Urinary bladder (tissue), 4 donors: Measurements from ENCODE around the gene BIK. TPM values are rescaled to one million over a fixed set of nuclear protein-coding genes. Genes with fewer than 3 reads are reported as not detected.
A peak's percentile ranks its signal among the peaks of the same experiment; 100 is the strongest.
"Not testable (repeated sequence)": the region's sequence is repeated elsewhere in the genome, so short reads cannot be mapped to it uniquely, and the experiment has no call there.

Source experiments
- DNase-seq: peaks from one replicate; pipeline ENCODE4 v3.0.0-alpha.2; 2015; ENCODE audit errors: extremely low spot score
- H3K27ac ChIP-seq: one replicate; pipeline ENCODE4 v1.5.1; 2013; ENCODE audit warnings: low read depth, mild to moderate bottlenecking, moderate library complexity
- H3K36me3 ChIP-seq: one replicate; pipeline ENCODE4 v1.6.1; 2013; ENCODE audit warnings: mild to moderate bottlenecking, moderate library complexity; ENCODE audit not compliant: insufficient read depth
- H3K4me1 ChIP-seq: one replicate; pipeline ENCODE4 v1.6.1; 2013; ENCODE audit warnings: mild to moderate bottlenecking, moderate library complexity; ENCODE audit not compliant: insufficient read depth
- H3K4me3 ChIP-seq: one replicate; pipeline ENCODE4 v1.5.1; 2013; ENCODE audit warnings: low read depth, low read length
- WGBS: extraction: QIAGEN DNeasy Blood & Tissue Kit; methylation state at CpG from one replicate; pipeline ENCODE4 v1.1.7; 2013; 5-methylcytosine and 5-hydroxymethylcytosine counted together
- polyA plus RNA-seq: library from polyadenylated mRNA; stranded (reverse); fragments of 200-250 nt; gene quantifications from one replicate; pipeline ENCODE4 v1.2.3, GENCODE V29; 2013
- total RNA-seq: library from RNA; depleted of rRNA; stranded (reverse); fragments of >200 nt; gene quantifications from one replicate; pipeline ENCODE4 v1.2.3, GENCODE V29; 2014
- donor health status: healthy with polysubstance abuse.
- donor health status: healthy.

The BIK gene
- total and polyA plus RNA-seq, 2 donors = 0.79 to 2.5 TPM

- WGBS = 97% methylated on average over 4 of the region's 4 CpGs
- no peak for DNase-seq
- Histone ChIP-seq H3K36me3 (no peaks in the 10 kb centered on the region), H3K4me3 (no peak overlapping the region), H3K4me1 (no peaks in the 10 kb centered on the region), H3K27ac (no peak overlapping the region)
Measured at GRCh38 chr22:43134553-43134952, 24.0 kb downstream of the BIK start.

DNA sequence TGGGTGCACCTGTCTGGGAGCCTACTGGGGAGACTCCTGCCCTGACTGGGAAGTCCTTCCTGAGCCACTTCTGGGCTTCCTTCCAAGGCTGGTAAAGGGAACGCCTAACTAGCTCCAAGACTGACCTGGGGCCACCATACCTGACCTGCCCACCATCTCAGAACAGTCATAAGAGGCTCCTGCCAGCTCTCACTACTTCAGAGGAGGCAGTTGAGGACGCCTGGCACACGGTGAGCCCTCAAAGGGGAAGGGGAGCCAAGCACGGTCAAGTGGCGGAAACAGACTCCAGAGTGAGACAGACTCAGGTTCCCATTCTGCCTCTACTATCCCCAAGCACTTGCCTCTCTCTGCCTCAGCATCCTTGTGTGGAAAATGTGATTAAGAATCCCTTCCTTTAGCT lies 25.0 kb downstream of the BIK start:
- 90% methylated on average over 5 of the region's 5 CpGs for WGBS
- H3K36me3 ChIP-seq = no peaks in the 10 kb centered on the region
- no peak for DNase-seq
- no peak overlapping the region for H3K27ac ChIP-seq
- no peaks in the 10 kb centered on the region for H3K4me1 ChIP-seq
- no peak overlapping the region for H3K4me3 ChIP-seq

GRCh38 chr22:43136255-43136654 lies 25.7 kb downstream of the BIK start:
- H3K27ac ChIP-seq = no peak overlapping the region
- no peaks in the 10 kb centered on the region for H3K4me1 ChIP-seq
- H3K36me3 ChIP-seq = no peaks in the 10 kb centered on the region
- no peak for DNase-seq
- no peak overlapping the region for H3K4me3 ChIP-seq
- 44% methylated on average over 9 of the region's 9 CpGs for WGBS

GRCh38 chr22:43136801-43137200 lies 26.3 kb downstream of the BIK start:
- H3K27ac ChIP-seq = no peak overlapping the region
- no peaks in the 10 kb centered on the region for H3K36me3 ChIP-seq

GRCh38 chr22:43142880-43143562 lies 32.5 kb downstream of the BIK start, which contains the start of gene MCAT:
TSS of gene MCAT (minus strand) at chr22:43143398. CDS start at chr22:43143348, 50 bp downstream.
- WGBS = under 1% methylated on average over 83 of the region's 83 CpGs
- H3K36me3 ChIP-seq = no peaks in the 10 kb centered on the region
- peak within 1 kb of the TSS; percentile 95 for H3K4me3 ChIP-seq
- DNase-seq = peak; percentile 58
- H3K4me1 ChIP-seq = no peaks in the 10 kb centered on the region
- no peak within 1 kb of the TSS for H3K27ac ChIP-seq

More at GRCh38 chr22:43136801-43137200, 26.3 kb downstream of the BIK start:
- no peak for DNase-seq
- 76% methylated on average over 10 of the region's 10 CpGs for WGBS
- H3K4me3 ChIP-seq = no peak overlapping the region
- no peaks in the 10 kb centered on the region for H3K4me1 ChIP-seq

DNA sequence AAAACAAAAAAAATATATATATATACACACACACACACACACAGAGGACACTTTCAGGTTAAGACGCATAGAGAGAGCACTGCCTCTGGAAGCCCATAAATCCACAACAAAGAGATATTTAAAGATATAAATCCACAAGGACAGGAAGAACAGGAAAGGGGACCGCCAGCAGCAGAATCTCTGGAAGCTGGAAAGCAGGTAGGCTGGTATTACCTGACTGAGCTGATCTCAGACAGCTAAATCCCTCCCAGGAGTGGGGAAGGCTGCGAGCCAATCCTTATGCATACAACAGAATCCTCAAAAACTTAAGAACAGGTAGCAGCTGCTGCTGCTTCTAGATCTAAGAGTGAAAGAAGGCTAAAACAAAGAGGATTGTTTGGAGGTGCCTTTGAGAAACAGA lies 34.4 kb downstream of the BIK start:
- 71% methylated on average over 3 of the region's 3 CpGs for WGBS
- Histone ChIP-seq H3K36me3 (no peaks in the 10 kb centered on the region), H3K4me3 (no peak overlapping the region), H3K27ac (no peak overlapping the region), H3K4me1 (no peaks in the 10 kb centered on the region)
- DNase-seq = no peak

- WGBS = 91% methylated on average over 8 of the region's 8 CpGs
- not testable (repeated sequence) for DNase-seq
Measured at GRCh38 chr22:43145371-43145770, 34.8 kb downstream of the BIK start.

DNA sequence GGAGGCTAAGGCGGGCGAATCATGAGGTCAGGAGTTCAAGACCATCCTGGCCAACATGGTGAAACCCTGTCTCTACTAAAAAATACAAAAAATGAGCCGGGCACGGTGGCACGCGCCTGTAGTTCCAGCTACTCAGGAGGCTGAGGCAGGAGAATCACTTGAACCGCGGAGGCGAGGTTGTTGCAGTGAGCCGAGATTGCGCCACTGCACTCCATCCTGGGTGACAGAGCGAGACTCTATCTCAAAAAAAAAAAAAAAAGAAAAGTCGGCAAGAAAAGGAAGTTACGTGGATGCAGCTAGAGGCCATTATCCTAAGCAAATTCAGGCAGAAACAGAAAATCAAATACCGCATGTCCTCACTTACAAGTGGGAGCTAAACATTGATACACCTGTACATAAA lies 35.8 kb downstream of the BIK start:
- not testable (repeated sequence) for H3K36me3 ChIP-seq, H3K4me3 ChIP-seq, H3K27ac ChIP-seq, H3K4me1 ChIP-seq, DNase-seq
- WGBS = 89% methylated on average over 15 of the region's 15 CpGs

More at GRCh38 chr22:43145371-43145770, 34.8 kb downstream of the BIK start:
- not testable (repeated sequence) for H3K27ac ChIP-seq, H3K4me1 ChIP-seq, H3K4me3 ChIP-seq, H3K36me3 ChIP-seq

DNA sequence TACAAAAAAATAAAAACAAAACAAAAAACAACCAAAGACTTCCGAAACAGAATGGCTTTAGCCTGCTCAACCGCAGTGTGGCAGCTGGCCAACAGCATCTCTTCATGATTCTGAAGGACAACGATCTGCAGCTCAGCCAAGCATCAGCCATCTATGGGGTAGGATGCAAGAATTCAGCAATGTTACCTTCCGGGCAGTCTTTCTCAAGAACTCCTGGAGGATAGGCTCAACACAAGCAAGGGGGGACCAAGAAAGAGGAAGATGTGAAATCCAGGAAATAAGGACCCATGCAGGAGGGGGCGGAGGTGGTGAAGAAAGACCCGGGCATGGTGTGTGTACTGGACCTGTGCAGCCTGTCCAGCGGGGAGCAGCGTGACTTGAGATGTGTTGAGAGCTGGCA lies 37.3 kb downstream of the BIK start:
- no peak overlapping the region for H3K4me3 ChIP-seq
- H3K4me1 ChIP-seq = no peaks in the 10 kb centered on the region
- WGBS = 66% methylated on average over 8 of the region's 8 CpGs
- no peak for DNase-seq
- no peaks in the 10 kb centered on the region for H3K36me3 ChIP-seq
- H3K27ac ChIP-seq = no peak overlapping the region

GRCh38 chr22:43148581-43148980 lies 38.0 kb downstream of the BIK start:
- no peak overlapping the region for H3K4me3 ChIP-seq
- 55% methylated on average over 6 of the region's 6 CpGs for WGBS
- H3K27ac ChIP-seq = no peak overlapping the region
- no peak for DNase-seq
- no peaks in the 10 kb centered on the region for H3K36me3 ChIP-seq
- H3K4me1 ChIP-seq = no peaks in the 10 kb centered on the region

GRCh38 chr22:43150731-43151206 lies 40.2 kb downstream of the BIK start:
- Histone ChIP-seq H3K4me1 (no peaks in the 10 kb centered on the region), H3K4me3 (peak overlapping the region; percentile 74), H3K36me3 (no peaks in the 10 kb centered on the region), H3K27ac (peak overlapping the region; percentile 38)
- WGBS = 77% methylated on average over 15 of the region's 15 CpGs
- DNase-seq = no peak

DNA sequence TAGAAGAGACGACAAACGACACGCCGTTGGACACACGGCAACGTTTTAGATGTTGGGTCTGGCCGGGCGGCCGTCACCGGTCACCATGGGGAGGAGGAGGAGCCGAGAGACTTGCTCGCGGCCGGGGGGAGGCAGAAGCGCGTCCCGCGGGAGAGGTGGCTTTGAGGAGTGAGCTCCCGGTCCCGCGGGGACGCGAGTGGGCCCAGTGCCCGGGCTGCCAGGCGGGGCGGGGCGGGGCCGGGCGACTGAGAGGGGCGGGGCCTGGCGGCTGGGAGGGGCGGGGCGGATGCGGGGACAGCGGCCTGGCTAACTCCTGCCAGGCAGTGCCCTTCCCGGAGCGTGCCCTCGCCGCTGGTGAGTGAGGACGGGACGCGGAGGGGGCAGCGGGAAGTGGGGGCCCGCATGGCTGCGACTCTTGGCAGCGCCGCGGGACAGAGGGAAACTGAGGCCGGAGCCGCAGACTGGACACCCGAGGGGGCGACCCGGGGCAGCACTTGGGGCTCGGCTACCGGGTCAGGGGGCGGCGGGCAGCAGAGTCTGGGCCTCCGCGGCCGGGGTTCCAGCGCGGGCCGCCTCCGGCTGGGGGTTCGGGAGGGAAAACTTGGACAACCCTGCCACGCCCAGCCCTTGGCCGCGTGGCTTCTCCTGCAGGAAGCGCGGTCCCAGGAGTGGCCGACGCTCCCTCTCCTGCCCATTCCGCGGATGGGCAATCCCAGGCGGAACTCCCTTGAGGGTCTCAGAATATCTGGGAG lies 40.9 kb downstream of the BIK start, which contains the start of gene TSPO:
TSS of gene TSPO (plus strand) at position 309 of the 752 bp plus-strand sequence. CDS start 7,680 bp downstream, outside the sequence.
- WGBS = 2% methylated on average over 75 of the region's 75 CpGs
- H3K4me3 ChIP-seq = peak within 1 kb of the TSS; percentile 74
- no peaks in the 10 kb centered on the region for H3K36me3 ChIP-seq
- H3K27ac ChIP-seq = peak within 1 kb of the TSS; percentile 93
- H3K4me1 ChIP-seq = no peaks in the 10 kb centered on the region
- no peak for DNase-seq

- peak overlapping the region; percentile 74 for H3K4me3 ChIP-seq
- no peak for DNase-seq
- no peaks in the 10 kb centered on the region for H3K36me3 ChIP-seq
- H3K4me1 ChIP-seq = no peaks in the 10 kb centered on the region
- H3K27ac ChIP-seq = peak overlapping the region; percentile 93
- 35% methylated on average over 18 of the region's 18 CpGs for WGBS
Measured at GRCh38 chr22:43152003-43152356, 41.4 kb downstream of the BIK start.
